GM15510 (cell line): ENCODE data around the gene SORCS3.

Experiments
- POLR2A ChIP-seq: IDR thresholded peaks from 3 replicates; pipeline ENCODE4 v1.6.1; 2011; ENCODE audit warnings: borderline replicate concordance; ENCODE audit not compliant: insufficient read length; ENCODE audit errors: extremely low read depth

SORCS3 gene

GRCh38 chr10:104639590-104640338, 1.3 kb upstream of the SORCS3 start:
- TF ChIP-seq POLR2A: no peak

GRCh38 chr10:104640339-104641186, 527 bp upstream of the SORCS3 start:
- TF ChIP-seq POLR2A: no peak

GRCh38 chr10:104641937-104642657, 1.0 kb downstream of the SORCS3 start:
- TF ChIP-seq POLR2A: no peak

- TF ChIP-seq POLR2A: no peak
Measured at GRCh38 chr10:104642658-104643302, 1.7 kb downstream of the SORCS3 start.

GRCh38 chr10:104643303-104643663, 2.2 kb downstream of the SORCS3 start:
- TF ChIP-seq POLR2A: no peak

GRCh38 chr10:104646146-104646545, 5.1 kb downstream of the SORCS3 start:
- TF ChIP-seq POLR2A: no peak

- no peak for TF ChIP-seq POLR2A
Measured at GRCh38 chr10:104648421-104648820, 7.3 kb downstream of the SORCS3 start.

- no peak for TF ChIP-seq POLR2A
Measured at GRCh38 chr10:104650072-104650471, 9.0 kb downstream of the SORCS3 start.

GRCh38 chr10:104650635-104651331, 9.7 kb downstream of the SORCS3 start:
- TF ChIP-seq POLR2A: no peak

- TF ChIP-seq POLR2A: no peak
Measured at GRCh38 chr10:104657036-104657435, 15.9 kb downstream of the SORCS3 start.

- no peak for TF ChIP-seq POLR2A
Measured at GRCh38 chr10:104657457-104657856, 16.4 kb downstream of the SORCS3 start.

- no peak for TF ChIP-seq POLR2A
Measured at GRCh38 chr10:104658067-104658466, 17.0 kb downstream of the SORCS3 start.

- TF ChIP-seq POLR2A: no peak
Measured at GRCh38 chr10:104659809-104660208, 18.7 kb downstream of the SORCS3 start.

GRCh38 chr10:104663076-104663475, 22.0 kb downstream of the SORCS3 start:
- no peak for TF ChIP-seq POLR2A
